GM10266 (cell line): ENCODE results near the gene ARHGEF10L.

Experiments used
- DNase-seq: peaks from one replicate; pipeline ENCODE4 v3.0.0; 2012; ENCODE audit errors: extremely low spot score
- CTCF ChIP-seq: IDR thresholded peaks from 2 replicates; pipeline ENCODE4 v1.5.1; 2012; ENCODE audit warnings: mild to moderate bottlenecking, low read depth; ENCODE audit not compliant: control insufficient read depth, insufficient read depth; ENCODE audit errors: missing control alignments

The ARHGEF10L gene

GRCh38 chr1:17575797-17576518 is 36.5 kb downstream of the ARHGEF10L start:
- no peak for DNase-seq
- no peak for TF ChIP-seq CTCF

GRCh38 chr1:17576519-17576853 is 37.0 kb downstream of the ARHGEF10L start:
- TF ChIP-seq CTCF, result no peak
- DNase-seq, result no peak

GRCh38 chr1:17577907-17578297 is 38.4 kb downstream of the ARHGEF10L start:
- no peak for DNase-seq
- no peak for TF ChIP-seq CTCF

- no peak for TF ChIP-seq CTCF
- no peak for DNase-seq
These were observed 40.7 kb downstream of the ARHGEF10L start for GRCh38 chr1:17579951-17580939.

GRCh38 chr1:17581389-17582123 is 42.1 kb downstream of the ARHGEF10L start:
- DNase-seq, result no peak
- no peak for TF ChIP-seq CTCF

- DNase-seq, result no peak
- no peak for TF ChIP-seq CTCF
These were observed 42.8 kb downstream of the ARHGEF10L start for GRCh38 chr1:17582124-17582774.
